CD4-positive, alpha-beta T cell treated with Interleukin-10 for 1 hour (primary cell): ENCODE results near the gene HCFC1R1.
"Not testable (repeated sequence)": the region's sequence is repeated elsewhere in the genome, so short reads cannot be mapped to it uniquely, and the experiment has no call there.

ENCODE experiments used
- DNase-seq: peaks from one replicate; pipeline ENCODE4 v3.0.0-alpha.2; 2020

The HCFC1R1 gene

DNA sequence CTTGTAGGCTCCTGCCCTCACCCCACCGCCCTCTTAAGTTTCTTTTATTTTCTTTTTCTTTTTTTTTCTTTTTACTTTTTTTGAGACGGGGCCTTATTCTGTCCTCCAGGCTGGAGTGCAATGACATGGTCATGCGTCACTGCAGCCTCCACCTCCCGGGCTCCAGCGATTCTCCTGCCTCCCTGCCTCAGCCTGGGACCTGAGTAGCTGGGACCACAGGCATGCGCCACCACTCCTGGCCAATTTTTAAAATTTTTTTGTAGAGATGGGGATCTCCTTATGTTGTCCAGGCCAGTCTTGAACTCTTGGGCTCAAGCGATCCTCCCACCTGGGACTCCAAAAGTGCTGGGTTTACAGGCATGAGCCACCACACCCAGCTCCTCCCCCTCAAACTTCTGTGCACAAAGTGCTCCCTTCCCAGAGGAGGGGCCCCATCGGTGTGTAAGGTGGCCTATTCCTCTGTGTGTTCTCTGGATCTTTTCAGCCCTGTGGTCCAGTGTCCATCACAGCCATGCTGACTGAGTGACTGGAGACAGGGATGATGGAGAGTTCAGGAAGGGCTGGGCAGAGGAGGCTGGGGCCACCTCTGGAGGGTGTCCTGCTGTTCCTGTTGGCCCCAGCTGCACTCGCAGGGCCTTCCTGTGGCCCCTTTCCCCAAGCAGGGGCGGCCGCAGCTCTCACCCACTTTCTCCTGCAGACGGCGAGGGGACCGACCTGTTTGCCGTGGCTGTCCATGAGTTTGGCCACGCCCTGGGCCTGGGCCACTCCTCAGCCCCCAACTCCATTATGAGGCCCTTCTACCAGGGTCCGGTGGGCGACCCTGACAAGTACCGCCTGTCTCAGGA, 32.8 kb upstream of the HCFC1R1 start:
- no peak for DNase-seq

DNA sequence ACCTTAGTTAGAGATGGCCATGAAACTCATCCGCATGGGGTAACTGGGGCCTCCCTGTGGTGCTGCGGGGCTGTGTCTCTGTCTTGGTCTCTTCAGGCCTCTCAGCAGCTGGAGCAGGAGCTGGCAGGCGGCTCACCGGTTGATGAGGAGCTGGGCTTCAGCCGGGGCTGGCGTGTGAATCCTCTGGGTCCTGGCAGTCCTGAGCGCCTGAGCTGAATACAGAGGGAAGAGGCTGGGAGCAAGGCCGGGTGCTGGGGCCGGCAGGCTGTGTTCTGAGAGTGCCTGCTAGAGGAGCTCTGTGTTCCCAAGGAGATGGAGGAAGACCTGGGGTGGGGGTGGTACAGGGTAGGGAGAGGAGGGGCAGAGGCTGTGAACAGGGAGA, 32.0 kb upstream of the HCFC1R1 start:
- not testable (repeated sequence) for DNase-seq

DNA sequence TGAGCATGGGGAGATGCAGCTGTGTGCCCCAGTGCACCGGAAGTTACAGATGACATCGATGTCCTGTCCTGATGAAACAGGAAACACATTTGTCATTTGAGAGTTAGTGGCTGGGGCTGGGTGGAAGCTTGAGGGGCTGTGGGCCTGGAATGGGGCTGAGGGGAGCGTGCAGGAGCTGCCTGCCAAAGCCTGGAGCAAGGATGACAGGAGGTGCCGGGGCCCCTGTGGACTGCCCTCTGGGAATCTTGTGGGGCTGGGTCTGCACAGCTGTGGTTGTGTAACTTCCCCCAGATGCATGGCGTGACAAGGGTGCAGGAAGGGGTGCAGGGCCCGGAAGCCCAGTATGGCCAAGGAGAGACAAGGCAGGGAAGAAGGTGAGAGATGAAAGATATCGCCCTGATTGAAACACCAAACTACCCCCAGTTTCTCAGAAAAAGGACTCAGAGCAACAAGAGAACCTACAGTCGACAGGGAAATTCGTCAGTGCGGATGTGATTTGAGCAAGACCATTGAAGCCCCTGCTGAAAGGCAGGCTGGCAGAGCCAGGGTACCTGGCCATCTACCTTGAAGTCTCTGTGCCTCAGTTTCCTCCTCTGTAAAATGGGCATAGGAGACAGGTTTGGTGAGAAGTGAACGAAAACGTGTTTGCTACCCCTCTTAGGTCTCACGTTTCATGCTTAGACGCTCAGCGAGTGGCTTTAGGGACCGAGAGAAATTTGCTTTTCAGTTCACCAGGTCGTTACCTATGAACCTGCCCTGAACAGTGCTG, 31.4 kb upstream of the HCFC1R1 start:
- DNase-seq, result no peak

DNA sequence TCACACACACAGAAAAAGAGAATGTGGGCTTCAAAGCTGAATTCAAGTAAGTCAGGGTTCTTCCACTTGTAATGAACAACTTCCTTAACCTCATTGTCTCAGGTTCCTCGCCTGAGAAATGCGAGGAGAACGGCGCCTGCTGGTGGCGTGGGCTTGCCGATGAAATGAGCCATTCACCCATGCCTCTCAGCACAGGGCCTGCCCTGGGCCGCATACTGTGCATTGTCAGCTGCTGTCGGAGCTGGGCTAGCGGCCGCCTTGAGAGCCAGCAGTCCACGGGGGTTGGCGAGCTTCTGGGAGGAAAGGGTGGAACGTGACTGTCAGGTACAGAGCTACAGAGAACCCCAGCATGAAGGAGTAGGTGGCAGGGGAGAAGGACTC, 29.6 kb upstream of the HCFC1R1 start:
- DNase-seq, result not testable (repeated sequence)

DNA sequence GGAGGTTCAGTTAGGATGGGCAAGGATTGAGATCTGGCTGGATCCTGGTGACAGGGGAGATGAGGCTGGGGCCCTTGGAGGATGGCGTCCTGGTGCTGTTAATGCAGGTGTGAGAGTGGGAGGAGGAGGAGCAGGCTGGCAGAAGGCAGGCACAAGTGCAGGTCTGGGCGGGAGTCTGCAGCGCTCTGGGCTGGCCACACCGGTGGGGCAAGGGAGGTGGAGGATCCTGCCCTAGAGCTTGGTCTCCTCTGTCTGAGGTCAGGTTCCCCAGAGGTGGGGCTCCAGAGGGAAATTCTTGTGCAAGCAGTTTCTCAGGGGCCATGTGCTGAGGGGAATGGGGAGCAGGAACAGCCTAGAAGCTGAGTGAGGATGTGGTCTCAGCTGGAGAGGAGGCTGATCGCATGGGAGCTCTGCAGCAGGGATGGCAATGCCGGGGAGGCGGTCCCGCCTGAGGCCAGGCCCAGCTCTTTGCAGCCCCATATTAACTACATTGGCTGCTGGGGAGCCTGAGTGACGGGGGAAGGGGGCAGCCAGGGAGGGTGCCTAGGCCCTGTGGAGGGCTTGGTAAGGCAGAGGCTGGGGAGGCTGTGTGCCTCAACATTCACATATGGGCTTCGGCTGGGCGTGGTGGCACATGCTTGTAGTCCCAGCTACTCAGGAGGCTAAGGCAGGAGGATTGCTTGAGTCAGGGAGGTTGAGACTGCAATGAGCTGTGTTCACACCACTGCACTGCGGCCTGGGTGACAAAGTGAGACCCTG, 29.0 kb upstream of the HCFC1R1 start:
- not testable (repeated sequence) for DNase-seq

DNA sequence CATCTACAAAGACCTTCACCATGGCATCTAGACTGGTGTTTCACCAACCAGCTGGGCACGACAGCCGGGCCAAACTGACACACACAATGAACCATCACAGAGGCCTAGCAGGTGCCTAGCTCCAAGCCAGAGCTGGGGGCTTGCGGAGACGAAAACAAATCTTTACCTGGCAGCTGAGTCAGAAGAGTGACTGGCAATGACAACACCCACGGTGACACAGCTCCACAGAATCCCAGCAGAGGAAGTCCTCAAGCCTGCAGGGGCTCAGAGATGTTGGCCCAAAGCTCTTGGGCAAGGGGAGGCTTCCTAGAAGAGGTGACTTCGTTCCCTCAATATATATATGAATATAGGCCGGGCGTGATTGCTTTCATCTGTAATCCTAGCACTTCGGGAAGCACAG, 27.8 kb upstream of the HCFC1R1 start:
- no peak for DNase-seq

DNA sequence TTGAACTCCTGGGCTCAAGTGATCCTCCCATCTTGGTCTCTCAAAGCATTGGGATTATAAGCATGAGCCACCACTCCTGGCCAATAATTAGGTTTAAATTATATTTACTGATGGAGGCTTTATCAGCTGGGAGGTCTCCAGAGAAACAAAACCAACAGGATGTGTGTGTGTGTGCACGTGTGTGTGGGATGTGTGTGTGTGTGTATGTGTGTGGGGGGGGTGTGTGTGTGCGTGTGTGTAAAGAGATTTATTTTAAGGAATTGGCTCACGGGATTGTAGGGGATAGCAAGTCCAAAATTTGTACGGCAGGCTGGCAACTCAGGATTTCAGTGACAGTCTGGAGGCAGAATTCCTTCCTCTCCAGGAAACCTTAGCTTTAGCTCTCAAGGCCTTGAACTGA, 27.3 kb upstream of the HCFC1R1 start:
- DNase-seq, result no peak

DNA sequence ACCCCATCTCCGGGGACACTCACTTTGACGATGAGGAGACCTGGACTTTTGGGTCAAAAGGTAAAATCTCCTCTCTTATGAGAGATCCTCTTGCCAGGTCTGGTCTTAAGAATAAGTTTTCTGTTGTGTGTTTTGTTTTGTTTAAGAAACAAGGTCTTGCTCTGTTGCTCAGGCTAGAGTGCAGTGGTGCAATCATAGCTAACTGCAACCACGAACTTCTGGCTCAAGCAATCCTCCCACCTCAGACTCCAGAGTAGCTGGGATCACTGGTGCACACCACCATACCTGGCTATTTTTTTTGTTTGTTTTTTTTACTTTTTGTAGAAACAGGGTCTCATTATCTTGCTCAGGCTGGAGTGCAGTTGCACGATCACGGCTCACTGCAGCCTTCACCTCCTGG, 26.7 kb upstream of the HCFC1R1 start:
- DNase-seq, result no peak

DNA sequence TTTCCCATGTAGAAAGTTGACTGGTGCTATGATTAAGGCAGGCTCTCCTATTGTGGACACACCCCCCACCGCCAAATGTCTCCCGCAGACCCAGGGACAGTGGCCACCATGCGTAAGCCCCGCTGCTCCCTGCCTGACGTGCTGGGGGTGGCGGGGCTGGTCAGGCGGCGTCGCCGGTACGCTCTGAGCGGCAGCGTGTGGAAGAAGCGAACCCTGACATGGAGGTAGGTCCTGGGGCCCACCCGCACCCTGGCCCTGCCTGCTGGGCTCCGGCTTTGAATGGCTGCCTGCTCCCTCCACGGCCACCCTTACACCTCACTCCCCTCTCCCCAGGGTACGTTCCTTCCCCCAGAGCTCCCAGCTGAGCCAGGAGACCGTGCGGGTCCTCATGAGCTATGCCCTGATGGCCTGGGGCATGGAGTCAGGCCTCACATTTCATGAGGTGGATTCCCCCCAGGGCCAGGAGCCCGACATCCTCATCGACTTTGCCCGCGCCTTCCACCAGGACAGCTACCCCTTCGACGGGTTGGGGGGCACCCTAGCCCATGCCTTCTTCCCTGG, 26.3 kb upstream of the HCFC1R1 start:
- DNase-seq, result no peak

DNA sequence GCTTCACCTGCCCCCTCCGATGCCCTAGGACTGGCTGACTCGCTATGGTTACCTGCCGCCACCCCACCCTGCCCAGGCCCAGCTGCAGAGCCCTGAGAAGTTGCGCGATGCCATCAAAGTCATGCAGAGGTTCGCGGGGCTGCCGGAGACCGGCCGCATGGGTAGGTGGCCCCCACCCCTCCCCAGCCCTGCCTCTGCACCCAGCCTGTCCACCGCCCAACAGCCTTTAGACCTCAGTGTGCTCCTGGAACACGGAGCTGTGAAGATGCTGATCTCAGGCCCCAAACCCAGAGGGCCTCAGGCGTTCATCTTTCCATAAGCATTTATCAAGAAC, 23.6 kb upstream of the HCFC1R1 start:
- no peak for DNase-seq

DNA sequence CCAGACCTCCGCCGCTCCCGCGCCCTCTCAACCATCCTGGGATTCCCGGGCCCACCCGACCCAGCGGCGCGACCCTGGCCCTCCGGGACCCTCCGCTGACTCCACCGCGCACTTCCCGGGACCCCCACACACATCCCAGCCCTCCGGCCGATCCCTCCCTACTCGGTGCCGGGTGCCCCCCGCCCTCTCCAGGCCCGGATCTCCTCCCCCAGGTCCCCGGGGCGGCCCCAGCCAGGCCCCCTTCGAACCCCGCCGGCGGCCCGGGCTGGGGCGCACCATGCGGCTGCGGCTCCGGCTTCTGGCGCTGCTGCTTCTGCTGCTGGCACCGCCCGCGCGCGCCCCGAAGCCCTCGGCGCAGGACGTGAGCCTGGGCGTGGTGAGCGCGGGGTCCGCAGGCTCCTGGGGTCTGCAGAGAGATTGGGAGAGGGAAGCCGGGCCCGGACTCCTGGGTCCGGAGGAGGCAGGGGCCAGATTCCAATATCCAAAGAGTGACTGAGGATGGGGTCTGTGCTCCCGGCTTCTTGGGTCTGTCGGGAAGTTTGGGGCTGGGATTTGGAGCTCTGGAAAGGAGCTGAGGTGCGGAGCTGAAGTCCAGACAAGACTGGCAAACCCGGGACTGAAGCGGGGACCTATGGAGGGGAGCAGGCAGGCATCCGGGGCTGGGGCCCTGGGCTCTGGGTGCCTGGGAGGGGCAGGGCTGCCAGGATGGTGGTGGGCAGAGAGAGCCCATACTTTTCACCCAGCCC, 23.1 kb upstream of the HCFC1R1 start:
- DNase-seq, result no peak

DNA sequence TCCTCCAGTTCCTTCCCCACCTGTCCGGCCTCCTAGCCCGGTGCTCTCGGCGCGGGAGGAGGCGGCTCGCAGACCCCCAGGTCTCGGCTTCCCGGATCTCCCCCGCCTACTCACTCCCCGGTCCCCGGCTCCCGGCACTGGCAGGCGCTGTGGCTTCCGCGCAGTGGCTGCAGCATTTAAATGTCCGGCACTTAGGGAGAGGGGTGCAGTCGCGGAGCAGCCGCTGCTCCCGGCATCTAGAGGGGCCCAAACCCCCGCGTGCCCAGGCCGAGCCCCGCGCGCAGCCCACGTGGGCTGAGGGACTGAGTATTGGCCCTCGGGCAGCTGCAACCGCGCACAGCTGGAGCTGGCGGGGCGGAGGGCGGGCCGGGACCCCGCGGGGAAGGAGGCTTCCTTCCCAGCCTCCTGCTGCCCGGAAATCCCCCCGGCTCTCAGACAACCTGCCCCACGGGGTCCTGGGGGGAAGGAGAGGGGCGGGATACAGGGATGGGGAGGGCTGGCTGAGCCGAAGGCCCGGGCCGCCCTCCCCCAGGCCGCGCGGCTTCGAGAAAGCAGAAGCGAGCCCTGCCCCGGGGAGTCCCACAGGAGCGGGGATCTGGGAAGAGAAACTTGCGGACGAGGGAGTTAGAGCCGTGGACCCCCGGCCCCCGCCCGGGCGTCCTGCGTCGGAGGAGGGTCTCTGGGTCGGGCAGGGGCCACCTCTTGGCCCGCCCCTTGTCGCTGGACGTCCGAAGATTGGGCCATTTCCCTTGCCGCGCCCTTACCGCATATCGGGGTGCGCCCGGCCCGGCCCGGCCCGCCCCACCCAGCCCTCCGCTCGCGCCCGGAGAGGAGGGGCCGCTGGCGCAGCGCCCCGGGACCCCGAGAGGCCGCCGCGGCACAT, 22.3 kb upstream of the HCFC1R1 start, which contains the start of gene MMP25:
TSS of gene MMP25 (plus strand) at position 804 of the 883 bp plus-strand sequence. CDS start 357 bp downstream, outside the sequence.
- DNase-seq, result no peak

DNA sequence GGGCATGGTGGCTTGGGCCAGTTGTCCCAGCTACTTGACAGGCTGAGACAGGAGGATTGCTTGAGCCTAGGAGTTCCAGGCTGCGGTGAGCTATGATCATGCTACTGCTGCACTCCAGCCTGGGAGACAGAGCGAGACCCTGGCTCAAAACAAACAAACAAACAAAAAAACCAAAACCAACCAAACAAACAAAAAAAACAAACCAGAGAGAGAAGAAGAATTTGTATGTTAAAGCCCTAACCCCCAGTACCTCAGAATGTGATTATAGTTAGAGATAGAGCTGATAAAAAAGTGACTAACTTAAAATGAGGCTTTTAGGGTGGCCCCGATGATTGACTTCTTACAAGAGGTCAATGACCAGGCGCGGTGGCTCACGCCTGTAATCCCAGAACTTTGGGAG, 21.0 kb upstream of the HCFC1R1 start:
- no peak for DNase-seq

DNA sequence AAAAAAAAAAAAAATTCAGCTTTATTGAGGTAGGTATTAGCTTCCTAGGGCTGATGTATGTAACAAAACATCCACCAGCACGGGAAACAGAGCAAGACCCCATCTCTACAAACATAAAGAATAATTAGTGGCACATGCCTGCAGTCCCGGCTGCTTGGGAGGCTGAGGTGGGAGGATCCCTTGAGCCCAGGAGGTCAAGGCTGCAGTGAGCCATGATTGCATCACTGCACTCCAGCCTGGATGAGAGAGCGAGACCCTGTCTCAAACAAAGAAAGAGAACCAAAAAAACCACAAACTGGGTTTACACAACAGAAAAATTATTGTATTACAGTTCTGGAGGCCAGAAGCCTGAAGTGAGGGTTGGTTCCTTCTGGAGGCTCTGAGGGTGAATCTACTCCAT, 18.6 kb upstream of the HCFC1R1 start:
- DNase-seq, result no peak

DNA sequence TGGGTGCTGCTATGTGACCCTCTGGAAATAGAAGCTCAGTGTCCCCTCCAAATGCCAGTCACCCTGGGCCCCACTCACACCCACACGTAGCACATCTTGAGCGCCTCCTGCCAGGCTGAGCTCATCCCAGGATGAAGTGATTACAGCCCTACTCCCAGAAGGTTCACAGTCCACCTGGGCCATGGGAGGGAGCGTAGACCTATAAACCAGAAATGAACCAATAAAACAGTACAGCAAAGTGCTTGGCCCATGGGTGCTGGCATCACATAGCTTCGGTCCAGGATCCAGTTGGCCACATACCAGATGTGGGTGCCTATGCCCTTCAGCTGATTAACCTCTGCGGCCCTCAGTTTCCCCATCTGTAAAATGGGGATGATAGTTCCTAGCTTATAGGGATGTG, 15.2 kb upstream of the HCFC1R1 start:
- DNase-seq, result no peak

DNA sequence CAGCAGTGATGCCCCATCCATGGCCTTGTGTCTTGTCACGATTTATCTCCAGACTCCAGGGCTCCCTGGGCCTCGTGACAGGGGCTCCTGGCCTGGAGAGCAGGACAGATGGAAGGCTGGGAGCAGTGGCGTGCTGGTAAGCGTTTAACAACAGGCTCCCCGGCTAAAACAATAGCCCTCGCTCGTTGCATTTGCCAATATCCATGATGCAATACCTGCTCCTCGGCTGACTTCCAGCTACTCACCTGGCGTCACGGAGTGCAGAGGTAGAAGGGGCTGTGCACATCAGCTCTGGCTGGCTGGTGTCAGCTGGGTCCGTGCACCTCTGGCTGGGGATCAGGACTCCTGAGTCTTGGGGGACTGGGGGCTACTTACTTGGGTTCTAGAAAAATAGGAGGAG, 14.5 kb upstream of the HCFC1R1 start:
- no peak for DNase-seq

DNA sequence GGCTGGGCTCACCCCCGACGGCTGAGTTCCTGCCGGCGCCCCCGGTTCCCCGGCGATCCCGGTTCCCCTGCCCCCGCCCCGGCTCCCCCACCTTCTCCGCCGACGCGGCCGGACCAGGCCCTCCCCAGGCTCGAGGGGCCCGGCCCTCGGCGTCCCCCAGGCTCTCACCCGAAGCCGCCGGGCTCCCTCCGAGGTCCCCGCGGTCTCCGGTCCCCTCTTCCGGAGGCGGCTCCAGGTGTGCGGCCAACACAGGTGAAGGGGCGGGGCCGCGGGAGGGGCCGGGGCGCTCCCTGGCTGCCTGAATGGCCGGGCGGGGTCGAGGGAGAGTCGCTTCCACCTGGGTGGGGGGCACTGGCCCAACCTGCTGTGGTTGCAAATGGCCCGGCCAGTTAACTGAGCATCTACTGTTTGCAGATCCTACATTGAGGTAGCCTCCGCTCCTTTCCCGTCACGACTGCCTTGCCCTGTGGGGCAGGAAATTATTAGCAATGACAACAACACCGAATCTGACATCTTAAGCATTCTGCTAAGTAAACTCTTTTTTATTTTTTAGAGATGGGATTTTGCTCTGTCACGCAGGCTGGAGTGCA, 13.1 kb upstream of the HCFC1R1 start, which contains the start of gene BICDL2:
TSS of gene BICDL2 (minus strand) at position 219 of the 590 bp plus-strand sequence. CDS start 1,448 bp downstream, outside the sequence.
- no peak for DNase-seq

DNA sequence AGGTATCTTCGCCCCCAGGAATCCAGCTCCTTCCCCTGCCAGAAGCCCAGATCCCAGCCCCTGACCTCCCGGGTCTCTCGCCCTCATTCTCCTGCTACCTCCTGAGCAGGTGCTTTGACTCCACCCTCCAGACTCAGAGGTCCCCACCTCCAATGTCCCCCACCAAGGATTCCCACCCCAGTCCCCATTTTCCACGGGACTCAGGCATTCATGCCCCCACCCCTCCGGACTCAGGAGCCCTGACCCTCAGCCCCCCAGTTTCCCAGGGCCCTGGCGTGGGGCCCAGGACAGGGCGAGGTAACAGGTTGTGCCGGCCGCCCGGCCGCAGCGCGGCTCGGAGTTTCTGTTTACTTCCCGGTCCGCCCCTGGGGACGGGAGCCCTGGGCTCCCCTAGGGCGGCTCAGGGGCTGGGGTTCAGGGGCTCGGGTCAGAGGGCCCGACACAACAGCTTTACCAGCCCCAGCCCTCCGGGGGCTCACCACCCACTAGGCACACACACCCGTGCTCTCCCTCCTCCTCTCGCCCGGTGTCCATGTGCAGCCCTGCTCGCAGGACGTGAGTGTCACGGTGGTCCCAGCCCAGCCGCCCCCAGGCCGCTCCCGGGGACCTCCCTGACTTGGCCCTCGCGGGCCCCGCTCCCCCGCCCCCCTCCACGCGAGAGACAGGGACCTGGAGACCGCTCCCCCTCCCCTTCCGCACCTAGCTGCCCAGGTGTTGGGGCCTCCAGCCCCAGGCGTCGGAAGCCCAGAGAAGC, 12.4 kb upstream of the HCFC1R1 start:
- no peak for DNase-seq

DNA sequence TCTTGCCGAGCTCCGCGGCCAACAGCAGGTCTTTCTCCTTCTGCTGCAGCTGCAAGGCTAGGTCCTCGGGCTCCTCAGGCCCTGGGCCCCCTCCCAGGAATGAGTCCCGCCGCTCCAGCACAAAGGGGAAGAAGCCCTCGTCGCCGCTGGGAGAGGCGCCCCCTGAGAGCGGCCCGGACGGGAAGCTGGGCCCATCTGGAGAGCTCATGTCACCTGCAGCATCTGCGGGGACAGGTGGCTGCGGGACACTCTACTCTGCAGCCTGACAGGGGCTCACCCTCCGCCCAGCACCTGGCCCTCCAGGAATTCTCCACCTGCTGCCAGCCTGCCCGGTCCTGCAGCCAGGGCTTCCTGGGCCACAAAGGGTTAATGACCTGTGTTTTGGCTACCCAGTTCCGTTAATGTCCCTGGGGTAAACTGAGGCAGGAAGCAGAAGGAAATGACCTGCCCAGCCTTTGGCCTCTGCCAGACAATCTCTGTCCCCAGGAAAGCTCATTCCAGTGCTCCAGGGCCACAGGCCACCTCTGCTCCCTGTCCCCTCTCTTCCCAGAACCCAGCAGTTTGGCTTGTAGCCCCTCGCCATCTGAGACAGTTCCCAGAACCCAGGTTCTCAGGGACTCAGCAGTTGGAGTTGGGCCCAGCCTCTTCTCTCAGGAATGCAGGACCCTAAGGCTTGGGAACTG, 11.7 kb upstream of the HCFC1R1 start:
- DNase-seq, result no peak

DNA sequence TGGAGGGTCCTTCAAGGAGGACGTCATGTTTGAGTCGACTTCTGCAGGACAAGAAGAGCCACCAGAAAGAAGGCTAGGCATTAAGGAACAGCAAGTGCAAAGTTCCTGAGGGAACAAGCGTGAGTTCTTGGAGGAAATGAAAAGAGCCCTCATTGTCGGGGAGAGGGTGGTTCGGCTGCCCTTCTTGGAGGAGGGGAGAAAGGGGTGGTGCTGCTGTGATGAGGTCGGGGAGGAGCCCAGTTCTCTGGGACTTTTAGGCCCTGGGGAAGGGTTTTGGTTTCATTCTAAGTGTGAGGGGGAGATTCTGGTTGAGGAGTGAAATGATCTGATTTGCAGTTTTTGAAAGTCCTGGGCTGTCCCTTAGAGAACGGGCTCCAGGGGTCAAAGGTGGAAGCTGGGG, 8.9 kb upstream of the HCFC1R1 start:
- DNase-seq, result no peak
